GM21367 (cell line): ENCODE data around the gene ADD3.

ENCODE experiments used
- ATAC-seq: cut with Tn5 transposase; IDR thresholded peaks from one replicate; pipeline ENCODE4 v1.9.1; 2021; ENCODE audit not compliant: unreplicated experiment

Gene ADD3

DNA sequence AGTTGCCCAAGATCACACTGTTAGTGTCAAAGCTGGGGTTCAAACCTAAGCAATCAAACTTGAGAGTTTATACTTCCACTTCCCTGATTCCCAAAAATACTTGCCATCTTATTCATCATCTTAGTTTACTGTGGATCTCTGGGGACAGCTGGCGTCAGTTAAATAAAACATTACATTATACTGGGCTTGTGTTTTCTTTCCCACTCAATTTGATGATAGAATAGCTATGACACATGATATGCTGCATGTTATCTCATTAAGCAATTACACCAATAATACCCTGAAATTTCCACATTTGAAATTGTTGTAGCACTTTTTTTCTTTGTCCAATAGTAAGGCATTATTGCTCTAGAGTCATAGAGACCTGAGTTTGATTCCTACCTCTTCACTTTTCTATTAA lies 136.7 kb downstream of the ADD3 start:
- ATAC-seq = no peak

DNA sequence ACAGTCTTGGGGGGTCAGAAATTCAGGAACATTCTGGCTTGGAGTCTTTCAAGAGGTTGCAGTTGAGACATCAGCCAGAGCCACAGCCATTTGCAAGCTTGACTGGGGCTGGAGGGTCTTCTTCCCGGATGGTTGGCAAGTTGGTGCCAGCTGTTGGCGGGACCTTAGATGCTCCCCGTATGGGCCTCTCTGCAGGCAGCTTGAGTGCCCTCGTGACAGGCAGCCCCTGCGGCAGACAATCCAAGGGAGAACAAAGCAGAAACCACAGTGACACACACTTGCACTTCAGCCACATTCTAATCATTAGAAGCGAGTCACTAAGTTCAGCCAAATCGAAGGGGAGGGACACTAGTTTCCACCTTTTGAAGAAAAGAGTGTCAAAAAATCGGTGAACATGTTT lies 140.2 kb downstream of the ADD3 start:
- no peak for ATAC-seq

DNA sequence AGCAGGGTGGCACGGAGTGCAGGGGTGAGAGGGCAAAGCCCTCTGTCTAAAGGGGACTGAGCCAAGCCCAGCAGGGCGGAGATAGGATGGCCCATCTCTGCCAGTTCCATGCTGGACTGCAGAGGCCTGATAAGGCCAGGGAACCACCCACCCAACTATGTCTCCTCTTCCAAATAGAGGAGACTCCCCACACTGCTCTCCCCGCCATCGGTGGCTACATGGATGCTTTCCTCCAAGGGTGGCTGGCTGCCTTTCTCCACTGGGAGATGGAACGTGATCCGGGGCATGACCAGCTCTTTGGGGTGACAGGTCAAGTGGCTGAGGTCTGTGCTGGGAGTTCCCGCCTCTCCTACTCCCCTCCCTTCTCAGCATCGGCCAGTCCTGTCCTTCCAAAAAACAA lies 141.5 kb downstream of the ADD3 start:
- no peak for ATAC-seq

DNA sequence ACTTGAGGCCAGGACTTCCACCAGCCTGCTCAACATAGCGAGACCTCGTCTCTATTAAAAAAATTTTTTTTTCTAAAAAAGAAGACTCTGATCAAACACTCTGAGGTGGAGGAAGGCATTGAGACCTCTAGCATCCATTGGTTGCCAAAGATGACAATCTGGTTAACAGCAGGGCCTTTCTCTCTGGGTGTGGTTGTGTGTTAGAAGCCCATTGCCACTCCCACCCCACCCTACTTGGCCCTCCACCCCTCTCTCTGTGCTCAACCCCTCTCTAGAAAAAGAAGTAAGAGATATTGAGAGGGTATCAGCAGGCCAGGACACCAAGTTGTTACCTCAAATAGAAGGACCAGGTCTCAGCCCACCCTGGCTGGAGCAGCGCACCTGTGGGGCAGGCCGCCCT lies 142.3 kb downstream of the ADD3 start:
- no peak for ATAC-seq

DNA sequence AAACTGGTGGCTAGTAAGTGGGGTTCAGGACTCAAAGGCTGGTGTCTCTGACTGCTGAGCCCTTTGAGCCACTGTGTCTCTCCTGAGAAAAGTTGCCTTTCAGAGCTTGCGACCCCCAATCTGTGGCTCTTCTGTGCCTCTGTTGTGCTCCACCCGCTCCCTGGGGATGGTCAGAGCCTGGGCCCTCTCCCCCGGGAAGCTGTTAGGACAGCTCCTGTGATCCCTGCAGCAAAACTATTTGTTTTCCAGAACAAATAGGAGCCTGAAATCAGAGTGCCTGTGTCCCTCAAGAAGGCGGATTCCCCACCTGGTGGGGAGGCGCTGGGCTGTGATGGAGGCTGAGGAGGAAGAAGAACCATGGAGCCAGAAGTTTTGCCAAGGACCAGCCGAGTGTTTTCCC lies 143.2 kb downstream of the ADD3 start:
- ATAC-seq = no peak

DNA sequence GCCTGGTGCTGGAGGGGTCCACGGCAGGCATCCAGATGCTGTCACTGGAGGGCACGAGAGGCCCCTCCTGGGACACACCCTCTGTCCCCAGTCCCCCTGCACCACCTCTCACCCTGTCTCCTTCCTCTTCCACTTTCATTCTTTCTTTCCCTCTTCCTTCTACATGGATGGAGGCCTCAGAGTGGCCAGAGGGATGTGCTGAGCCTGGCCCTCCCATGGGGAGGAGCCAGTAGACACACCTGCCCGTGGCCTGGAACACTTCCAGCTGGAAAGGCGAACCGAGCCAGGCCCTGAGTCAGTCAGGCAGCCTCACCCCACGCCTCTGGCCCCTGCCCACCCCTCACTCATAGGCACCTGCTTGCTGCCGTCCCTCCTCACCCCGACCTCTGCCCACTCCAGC lies 143.7 kb downstream of the ADD3 start:
- no peak for ATAC-seq

DNA sequence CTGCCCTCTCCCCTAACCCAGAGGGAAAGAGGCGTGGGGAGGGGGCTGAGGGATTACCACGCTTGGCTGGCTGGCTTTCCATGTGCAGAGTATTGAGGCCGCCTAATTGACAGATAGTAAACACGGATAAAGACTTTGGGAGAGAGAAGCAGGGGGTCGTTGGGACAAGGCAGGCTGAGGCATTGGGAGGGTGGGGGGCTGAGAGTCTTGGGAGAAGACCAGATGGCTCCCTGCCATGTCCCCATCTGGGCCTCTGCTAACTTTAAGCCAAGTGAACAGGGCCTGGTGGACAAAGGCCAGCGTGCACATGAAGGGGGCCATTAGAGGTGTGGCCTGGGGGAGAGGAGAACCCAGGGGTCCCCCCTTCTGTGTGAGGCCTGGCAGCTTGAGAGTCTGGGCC lies 144.2 kb downstream of the ADD3 start:
- ATAC-seq = no peak

DNA sequence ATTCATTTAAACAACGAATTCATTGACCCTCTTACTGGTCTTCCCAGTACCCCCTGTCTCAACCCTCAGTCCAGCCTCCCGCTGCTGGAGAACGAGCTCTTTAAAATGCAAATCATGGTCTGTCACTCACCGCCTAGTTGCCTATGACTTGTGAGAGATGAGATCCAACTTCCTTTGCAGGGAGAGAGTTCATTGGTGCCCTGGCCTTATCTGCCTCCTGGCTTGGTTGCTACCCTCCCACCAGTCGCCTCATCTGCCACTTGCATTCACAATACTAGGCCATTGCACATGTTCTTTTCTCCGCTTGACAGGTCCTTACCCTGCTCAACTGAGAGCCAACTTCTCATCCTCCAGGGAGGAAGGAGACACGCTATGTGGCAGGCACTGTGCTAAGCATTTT lies 145.6 kb downstream of the ADD3 start:
- no peak for ATAC-seq

DNA sequence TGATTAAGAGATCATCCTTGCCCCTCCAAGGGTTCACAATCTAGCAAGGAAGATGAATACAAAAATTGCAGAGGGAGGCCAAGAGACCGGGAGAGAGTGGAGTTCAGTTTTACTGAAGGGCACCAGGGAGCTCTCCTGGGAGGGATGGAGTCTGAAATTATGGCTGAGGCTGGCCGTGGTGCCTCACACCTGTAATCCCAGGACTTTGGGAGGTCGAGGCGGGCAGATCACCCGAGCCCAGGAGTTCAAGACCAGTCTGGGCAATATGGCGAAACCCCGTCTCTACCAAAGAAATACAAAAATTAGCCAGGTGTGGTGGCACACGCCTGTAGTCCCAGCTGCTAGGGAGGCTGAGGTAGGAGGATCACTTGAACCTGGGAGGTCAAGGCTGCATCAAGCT lies 148.3 kb downstream of the ADD3 start:
- no peak for ATAC-seq

DNA sequence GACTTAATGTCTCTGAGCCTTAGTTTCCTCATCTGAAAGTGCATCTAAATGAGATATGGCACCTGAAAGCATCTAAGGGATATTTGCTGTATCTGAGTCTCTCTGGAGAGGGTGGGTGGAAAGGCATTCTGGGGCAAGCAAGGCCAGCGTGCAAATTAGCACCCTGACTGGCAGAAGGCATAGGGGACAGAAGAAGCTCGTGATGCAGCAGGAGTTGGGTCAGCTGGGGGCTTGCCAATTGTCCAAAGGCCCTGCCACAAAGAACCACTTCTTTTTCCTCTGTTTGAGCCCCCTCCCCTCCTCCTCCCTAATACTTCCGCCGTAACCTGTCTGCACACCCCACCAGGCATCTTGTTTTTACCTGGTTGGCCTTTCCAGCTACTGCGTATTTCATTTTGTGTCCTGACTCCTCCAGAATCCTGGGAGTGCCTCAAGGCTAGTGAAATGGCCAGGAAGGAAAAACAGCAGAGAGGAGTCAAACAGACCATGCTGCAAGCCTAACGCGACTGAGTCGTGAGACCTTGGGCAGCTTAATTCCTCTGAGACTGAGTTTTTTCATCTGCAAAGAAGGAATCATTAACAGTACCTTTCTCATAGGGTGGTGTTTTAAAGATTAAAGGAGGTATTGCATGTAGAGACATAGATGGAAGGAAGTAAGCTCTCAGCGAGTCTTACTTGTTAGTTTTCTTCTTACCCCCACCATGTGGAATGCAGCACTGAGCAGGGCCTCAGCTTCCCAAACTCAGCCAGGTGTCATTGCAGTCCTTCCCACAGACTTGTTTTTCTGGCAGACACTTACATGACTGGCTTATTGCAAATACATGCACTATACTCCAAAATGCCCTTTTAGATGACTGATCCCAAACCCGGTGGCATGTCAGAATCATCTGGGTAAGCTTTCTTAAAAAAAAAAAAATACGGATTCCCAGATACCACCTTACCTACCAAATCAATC lies 150.5 kb downstream of the ADD3 start:
- no peak for ATAC-seq

DNA sequence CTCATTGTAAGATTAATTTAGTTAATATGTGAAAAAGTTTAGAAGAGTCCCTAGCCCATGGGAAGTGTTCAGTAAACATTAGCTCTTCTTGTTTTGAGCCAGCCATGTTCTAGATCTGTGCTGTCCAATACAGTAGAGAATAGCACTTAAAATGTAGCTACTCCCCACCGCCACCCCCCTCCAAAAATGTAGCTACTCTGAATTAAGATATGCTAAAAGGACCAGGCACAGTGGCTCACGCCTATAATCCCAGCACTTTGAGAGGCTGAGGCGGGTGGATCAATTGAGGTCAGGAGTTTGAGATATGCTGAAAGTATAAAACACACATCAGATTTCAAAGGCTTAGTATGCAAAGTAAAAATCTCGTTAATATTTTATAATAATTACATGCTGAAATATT lies 152.3 kb downstream of the ADD3 start:
- no peak for ATAC-seq

DNA sequence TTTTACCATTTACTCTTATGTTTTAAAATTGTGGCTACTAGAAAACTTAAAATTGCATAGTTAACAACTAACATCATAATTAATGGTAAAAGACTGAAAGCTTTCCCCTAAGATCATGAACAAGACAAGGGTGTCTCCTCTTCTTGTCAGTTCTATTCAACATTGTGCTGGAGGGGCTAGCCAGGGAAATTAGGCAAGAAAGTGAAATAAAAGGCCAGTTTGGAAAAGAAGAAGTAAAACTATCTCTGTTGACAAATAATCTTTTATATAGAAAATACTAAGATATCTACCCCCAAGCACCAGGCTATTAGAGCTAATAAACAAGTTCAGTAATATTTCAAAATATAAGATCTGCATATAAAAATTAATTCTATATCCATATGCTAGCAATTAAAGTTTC lies 152.7 kb downstream of the ADD3 start:
- no peak for ATAC-seq

DNA sequence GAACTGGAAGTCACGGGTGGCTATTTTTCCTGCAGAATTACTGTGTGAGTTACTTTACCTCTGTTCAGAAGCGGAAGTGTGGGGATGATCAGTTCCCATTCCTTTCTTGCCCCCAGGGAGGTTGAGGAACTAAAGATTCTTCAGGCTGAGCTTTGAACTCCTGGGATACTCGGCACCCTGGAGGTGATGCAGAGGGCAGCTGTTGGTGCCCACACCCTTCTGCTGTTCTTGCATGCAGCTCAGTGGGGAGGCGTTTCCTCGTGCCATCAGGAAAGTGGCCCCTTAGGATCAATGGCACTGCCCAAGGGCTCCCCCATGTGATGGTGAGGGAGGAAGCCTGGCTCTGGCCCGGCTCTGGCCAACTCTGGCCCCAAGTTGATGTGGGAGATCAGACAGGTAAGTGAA lies 155.0 kb downstream of the ADD3 start:
- no peak for ATAC-seq

DNA sequence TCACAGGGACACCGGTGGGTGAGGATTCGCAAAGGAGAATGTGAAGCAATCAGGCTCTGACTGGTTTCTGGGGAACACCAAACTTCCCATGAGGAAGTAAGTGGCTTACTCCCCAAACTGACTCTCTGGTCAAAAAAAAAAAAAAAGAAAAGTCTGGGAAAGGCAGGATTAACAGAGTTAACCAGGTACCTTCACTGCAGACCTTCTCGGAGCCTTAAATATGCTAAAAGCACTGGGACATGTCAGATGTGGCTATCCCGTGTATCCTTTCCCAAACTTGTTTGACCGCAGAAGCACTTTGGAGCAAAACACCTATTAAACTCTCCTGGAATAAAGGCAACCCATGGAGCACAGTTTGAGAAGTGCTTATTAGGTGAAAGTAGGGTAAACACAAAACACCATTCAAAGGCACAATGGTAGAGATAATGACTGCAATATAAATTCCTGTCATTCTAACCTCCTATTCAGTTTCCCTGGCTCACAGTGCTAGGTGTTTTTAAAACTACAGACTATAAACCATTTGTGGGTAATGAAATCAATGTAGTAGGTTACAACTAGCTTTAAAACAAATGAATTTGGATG lies 155.5 kb downstream of the ADD3 start:
- ATAC-seq = no peak

DNA sequence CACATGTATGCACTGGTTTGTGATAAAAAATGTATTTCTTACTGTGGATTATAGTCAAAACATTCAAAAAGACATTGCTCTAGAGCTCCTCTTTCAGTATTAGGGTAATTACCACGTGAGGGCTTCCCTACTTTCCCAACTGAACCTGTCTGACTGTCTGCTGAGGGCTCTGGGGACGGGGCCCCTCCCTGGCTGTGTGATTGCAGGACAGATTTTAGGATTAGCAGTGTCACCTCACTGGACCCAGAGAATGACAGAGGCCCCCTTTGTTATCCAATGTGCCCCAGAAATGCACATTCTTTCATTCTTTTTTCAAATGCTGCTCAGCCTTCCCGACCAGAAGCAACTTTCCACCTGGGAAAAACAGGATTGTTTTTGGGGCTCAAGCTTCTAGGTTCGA lies 156.1 kb downstream of the ADD3 start:
- no peak for ATAC-seq

DNA sequence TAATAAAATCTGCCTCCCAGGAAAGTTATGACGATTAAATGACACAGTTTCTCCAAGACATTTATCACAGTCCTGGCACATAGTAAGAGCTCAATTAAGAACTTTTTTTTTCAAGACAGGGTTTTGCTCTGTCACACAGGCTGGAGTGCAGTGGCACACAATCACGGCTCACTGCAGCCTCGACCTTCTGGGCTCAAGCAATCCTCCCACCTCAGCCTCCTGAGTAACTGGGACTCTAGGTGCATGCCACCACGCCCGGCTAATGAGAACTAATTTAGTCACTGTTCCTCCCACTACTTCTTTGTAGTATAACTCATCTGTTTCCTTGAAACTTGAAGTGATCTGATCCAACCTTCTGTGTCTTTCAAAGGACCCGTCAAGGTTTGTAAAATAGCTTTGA lies 157.5 kb downstream of the ADD3 start:
- no peak for ATAC-seq

DNA sequence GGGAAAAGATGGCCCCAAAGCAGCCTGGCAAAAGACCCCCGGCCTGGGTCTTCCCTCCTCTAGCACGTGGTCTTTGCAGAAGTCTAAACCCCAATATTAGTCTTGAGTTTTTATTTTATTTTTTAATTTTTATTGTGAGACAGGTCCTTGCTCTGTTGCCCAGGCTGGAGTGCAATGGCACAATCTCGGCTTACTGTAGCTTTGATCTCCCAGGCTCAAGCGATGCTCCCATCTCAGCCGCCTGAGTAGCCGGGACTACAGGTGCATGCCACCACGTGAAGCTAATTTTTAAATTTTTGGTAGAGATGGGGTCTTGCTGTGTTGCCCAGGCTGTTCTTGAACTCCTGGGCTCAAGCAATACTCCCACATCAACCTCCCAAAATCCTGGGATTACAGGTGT lies 159.4 kb downstream of the ADD3 start:
- ATAC-seq = no peak

DNA sequence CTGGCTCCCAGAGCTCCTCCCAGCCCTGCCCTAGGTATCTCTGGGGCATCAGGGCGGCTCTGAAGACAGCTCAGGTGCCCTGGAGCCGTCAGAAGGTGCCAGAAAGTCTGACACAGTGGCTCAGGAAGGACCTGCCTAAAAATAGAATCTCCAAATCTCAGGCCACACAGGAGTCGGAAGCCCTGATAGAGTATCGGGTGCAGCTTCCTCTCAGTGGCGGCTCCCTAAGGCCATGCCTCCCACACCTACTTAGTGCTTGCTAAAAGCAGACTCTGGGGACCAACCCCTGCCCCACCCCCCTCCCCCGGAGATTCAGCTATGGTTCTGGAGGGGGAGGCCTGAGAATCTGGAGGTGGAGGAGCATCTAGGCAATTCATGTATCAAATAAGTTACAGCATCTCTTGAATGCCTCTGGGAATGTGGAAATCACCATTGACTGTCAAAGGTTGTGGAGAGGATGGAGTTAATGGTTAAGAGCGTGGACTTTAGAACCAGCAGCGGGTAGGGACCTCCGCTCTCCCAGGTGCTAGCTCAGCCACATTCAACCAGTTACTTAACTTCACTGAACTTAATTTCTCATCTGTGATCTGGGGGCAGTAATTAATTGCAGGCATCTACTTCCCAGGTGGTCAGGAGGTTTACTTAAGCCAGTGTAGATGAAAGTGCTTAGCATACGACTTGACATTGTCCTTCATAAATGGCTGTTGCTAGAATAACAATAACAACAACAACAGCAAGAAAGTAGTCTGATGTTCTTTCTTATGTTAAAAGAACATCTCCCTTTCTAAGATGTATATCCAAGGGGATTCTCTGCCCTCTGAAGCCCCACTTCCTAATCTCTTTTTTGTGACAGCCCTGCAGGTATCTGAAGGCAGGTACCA lies 161.1 kb downstream of the ADD3 start:
- no peak for ATAC-seq

DNA sequence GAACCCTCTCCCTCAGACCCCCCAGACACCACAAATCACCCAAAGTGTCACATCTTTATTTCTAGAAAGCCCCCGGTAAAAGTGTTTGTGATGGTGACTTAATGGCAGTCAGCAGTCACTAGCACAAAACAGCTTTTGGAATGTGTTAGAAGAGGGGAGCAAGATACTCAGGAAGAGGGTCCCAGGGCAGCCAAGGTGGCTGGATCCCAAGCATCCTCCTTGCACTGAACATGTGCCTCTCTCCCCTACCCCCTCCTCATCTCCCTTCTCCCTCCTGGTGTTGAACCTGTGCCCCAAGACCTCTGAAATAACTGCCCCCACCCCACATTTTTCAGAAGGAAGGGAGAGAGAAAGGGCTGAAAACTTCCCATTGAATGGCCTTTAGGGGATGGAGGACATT lies 161.8 kb downstream of the ADD3 start:
- ATAC-seq = no peak

DNA sequence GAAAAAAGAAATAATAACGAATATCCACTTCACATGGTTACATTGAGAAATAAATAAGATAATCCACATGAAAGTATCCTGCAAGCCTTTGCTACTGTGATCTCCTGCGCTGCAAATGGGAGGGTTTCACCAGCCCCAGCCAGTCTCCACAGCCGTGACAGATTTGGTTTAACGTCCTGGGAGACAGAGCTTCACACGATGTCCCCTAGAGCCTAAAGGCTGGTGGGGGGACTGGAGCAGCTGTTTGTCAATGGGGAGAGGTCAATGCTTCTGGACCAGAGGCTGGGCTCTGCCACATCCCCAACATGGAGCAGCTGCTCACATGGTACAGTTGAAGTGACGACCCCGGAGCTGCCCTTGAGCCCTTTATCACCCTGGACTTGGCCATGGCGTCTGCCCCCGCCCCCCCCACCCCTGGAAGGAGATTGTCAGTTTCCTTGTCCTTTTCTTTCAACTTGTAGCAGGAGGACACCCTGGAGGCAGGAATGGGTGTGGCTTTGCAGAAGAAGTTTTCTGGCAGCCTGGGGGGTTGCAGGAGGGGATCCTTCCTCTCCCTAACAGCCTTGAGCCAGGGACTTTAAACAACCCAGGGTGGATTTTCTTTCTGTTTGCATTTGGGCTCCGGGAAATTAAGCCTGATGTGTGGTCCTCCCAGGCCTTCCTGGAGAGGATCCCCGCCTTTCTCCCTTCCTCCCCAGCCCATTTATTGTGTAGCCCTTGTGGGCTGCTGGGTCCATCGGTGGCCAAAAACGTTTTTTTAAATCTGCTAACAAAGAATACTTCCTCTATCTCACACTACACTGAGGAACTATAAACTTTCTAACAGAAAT lies 162.6 kb downstream of the ADD3 start:
- no peak for ATAC-seq

DNA sequence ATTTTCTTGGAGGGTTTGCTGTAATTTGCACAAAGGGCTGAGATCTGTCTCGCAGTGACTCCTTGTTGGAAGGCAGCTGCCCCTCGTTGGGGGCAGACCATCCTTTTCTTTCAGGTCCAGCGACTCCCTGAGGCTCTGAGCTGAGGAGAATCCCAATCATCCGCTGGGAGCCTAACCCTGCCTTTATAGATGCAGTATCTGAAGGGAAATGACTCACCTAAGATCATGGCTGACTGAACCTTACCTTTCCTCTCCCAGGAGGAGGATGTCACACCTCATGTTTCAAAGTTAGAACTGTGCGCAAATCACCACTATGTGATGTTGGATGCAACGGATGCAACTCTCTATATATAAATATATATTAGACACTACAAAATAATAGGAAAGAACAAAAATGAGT lies 163.2 kb downstream of the ADD3 start:
- ATAC-seq = no peak
